Loucy (cell line): ENCODE measurements around the gene EGR4.

Source experiments
- CTCF ChIP-seq: fragments of 200-600 bp; sonication (generic); conservative IDR thresholded peaks from 2 replicates; pipeline ENCODE4 v1.5.1; 2014; ENCODE audit warnings: mild to moderate bottlenecking, antibody characterized with exemption, low read length
- EZH2phosphoT487 ChIP-seq: fragments of 200-600 bp; IDR thresholded peaks from 2 replicates; pipeline ENCODE4 v1.6.1; 2018; ENCODE audit warnings: antibody characterized with exemption, mild to moderate bottlenecking, moderate library complexity, borderline replicate concordance

GRCh38 chr2:73268366-73268829 is 24.9 kb downstream of the EGR4 start:
- TF ChIP-seq CTCF (no peak), EZH2phosphoT487 (no peak)
